ENCODE measurements around the gene GIGYF2.
"Not testable (repeated sequence)": the region's sequence is repeated elsewhere in the genome, so short reads cannot be mapped to it uniquely, and the experiment has no call there.

The GIGYF2 gene

GRCh38 chr2:232894746-232895145, 197.6 kb downstream of the GIGYF2 start:
- no peak for DNase-seq (ENCODE audit: low read depth in 2 of 2)

DNA sequence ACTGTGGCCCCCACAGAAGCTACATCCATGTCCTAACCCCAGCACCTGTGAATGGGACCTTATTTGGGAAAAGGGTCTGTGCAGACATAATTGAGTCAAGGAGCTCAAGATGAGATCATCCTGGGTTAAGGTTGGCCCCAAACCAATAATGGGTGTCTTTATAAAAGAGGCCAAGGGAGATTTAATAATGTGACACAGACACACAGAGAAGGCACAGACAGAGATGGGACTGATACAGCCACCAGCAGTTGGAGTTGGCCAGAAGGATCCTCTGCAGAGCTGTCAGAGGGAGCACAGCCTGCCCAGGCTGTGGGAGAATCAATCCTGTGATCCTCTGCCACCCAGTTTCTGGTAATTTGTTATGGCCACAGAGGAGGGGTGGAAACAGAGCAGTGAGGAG, 199.0 kb downstream of the GIGYF2 start:
- DNase-seq (ENCODE audit: low read depth in 2 of 2) = no peak

GRCh38 chr2:232896720-232897597, 199.8 kb downstream of the GIGYF2 start:
- no peak for DNase-seq (ENCODE audit: low read depth in 2 of 2)

- DNase-seq (ENCODE audit: low read depth in 2 of 2) = no peak
Observed at GRCh38 chr2:232897598-232898408, 200.7 kb downstream of the GIGYF2 start.

GRCh38 chr2:232898592-232899543, 201.7 kb downstream of the GIGYF2 start:
- DNase-seq (ENCODE audit: low read depth in 2 of 2) = no peak

GRCh38 chr2:232900811-232901735, 203.9 kb downstream of the GIGYF2 start:
- no peak for DNase-seq (ENCODE audit: low read depth in 2 of 2)

DNA sequence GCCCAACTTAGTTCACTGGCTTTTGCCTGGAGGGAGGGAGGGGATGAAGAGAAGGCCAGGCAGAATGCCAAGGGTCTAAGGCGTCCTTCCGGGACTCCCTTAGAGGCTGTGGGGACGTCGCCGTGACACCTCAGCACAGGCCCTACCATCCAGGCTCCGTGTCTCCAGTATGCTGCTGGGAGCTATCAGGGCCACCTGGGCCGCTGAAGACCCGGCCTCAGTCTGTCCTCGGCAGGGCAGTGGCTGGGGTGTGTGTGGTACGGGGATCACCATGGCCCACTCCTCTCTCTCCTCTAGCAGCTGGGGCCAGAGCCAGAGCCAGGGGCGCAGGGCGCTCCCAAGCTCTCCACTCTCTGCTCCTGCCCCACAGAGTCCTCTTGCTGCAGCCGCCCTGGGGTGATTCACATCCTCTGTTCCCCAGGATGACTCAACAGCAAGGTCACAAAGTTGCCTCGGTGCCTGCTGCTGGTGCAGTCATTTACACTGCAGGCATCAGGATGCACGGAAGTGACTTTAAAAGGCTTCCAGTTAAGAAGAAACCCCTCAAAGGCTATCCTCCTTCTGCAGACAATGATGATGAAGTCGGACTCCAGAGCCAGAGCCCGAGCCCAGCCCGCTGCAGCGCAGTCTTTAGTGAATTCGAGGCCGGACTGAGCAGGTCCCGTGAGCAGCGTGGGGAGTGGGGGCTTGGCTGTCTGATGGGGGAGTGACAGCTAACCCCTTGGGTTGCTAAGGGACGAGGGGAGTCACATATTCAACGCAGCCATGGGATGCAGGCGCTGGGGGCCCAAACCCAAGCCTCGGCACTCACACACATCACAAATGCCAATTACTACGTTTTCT, 204.8 kb downstream of the GIGYF2 start:
- DNase-seq (ENCODE audit: low read depth in 2 of 2) = no peak

- DNase-seq (ENCODE audit: low read depth in 2 of 2) = no peak
Observed at GRCh38 chr2:232903989-232904388, 206.9 kb downstream of the GIGYF2 start.

- DNase-seq (ENCODE audit: low read depth in 2 of 2) = not testable (repeated sequence)
Observed at GRCh38 chr2:232906867-232907717, 210.0 kb downstream of the GIGYF2 start.

GRCh38 chr2:232907718-232908085, 210.6 kb downstream of the GIGYF2 start:
- not testable (repeated sequence) for DNase-seq (ENCODE audit: low read depth in 2 of 2)

DNA sequence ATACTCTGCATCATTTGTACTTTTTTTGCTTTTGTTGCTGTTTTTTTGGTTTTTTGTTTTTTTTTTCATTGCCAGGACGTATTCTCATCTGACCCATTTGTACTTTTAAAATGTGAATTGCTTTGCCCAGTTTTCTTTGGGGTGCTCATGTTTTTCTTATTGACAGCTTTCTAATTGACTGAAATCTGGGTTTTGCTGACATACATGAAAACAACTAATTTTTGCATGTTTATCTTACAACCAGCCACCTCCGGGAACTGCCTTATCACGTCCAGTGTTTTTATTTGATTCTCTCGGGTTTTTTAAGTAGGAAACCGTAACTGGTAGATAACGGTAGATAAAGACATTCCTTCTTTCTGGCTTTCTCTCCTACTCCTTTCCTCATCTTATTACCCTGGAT, 211.6 kb downstream of the GIGYF2 start:
- no peak for DNase-seq (ENCODE audit: low read depth in 2 of 2)
